B cell (primary cell): ENCODE data around the gene PIP4K2C. TPM values are rescaled to one million over a fixed set of nuclear protein-coding genes. Genes with fewer than 3 reads are reported as not detected.
A peak's percentile ranks its signal among the peaks of the same experiment; 100 is the strongest.

Experiments used
- ATAC-seq: fragments of 200-7000 bp; cut with Tn5 transposase; one replicate; pipeline ENCODE4 v1.10.0; 2021; ENCODE audit warnings: low read depth, mild to moderate bottlenecking, moderate number of reproducible peaks, moderate library complexity
- CTCF ChIA-PET: fragments of 350-600 bp; sonication (Branson Sonifier 250); formaldehyde crosslinking; loops from one replicate; lab custom pipeline; 2021; ENCODE audit warnings: antibody characterized with exemption, inconsistent platforms; lab: Charles Lee
- POLR2A ChIA-PET: fragments of 350-600 bp; sonication (Branson Sonifier 250); formaldehyde crosslinking; loops from one replicate; lab custom pipeline; 2021; ENCODE audit warnings: antibody characterized with exemption; lab: Charles Lee
- DNase-seq: peaks from one replicate; pipeline ENCODE4 v3.0.0; 2013
- H2AFZ ChIP-seq: 2 replicates; pipeline ENCODE4 v1.6.1; 2012; ENCODE audit warnings: mild to moderate bottlenecking, low read depth, low read length; ENCODE audit not compliant: insufficient read depth, poor library complexity, severe bottlenecking
- H3K27ac ChIP-seq, 2 donors: 1 replicate in 1 of 2; 2 replicates in 1 of 2; pipeline ENCODE4 v1.5.1; 2012 to 2013; ENCODE audit warnings: low read length in 2 of 2, mild to moderate bottlenecking in 2 of 2, moderate library complexity in 1 of 2
- H3K27me3 ChIP-seq, 4 experiments: fragments of 200-600 bp in 1 of 4; sonication (generic) in 1 of 4; replicated peaks in 1 of 4; 1 replicate in 2 of 4; 2 replicates in 2 of 4; pipeline versions ENCODE4 v1.6.1 to v1.7.0; 2013 to 2016; ENCODE audit warnings: low read length in 3 of 4, mild to moderate bottlenecking in 2 of 4, mixed read lengths in 1 of 4, moderate library complexity in 1 of 4; ENCODE audit not compliant: insufficient read depth in 4 of 4, control insufficient read depth in 3 of 4; ENCODE audit errors: control extremely low read depth in 1 of 4
- H3K36me3 ChIP-seq, 2 experiments: replicated peaks in 1 of 2; 1 replicate in 1 of 2; 2 replicates in 1 of 2; pipeline versions ENCODE4 v1.6.1 to v1.7.1; 2013; ENCODE audit warnings: low read length in 1 of 2; ENCODE audit not compliant: insufficient read depth in 2 of 2, control insufficient read depth in 1 of 2; ENCODE audit errors: control extremely low read depth in 1 of 2, extremely low read depth in 1 of 2
- H3K4me1 ChIP-seq, 2 donors: fragments of 200-600 bp in 1 of 2; sonication (generic) in 1 of 2; 1 replicate in 1 of 2; 2 replicates in 1 of 2; pipeline versions ENCODE4 v1.5.1 to v1.6.1; 2013 to 2017; ENCODE audit warnings: low read length in 2 of 2; ENCODE audit not compliant: control insufficient read depth in 2 of 2, insufficient read depth in 2 of 2
- H3K4me2 ChIP-seq: replicated peaks from 2 replicates; pipeline ENCODE3; 2012; ENCODE audit warnings: mild to moderate bottlenecking, low read depth, low read length; ENCODE audit not compliant: poor library complexity, severe bottlenecking
- H3K4me3 ChIP-seq, 5 experiments: fragments of 200-600 bp in 1 of 5; sonication (generic) in 1 of 5; 1 replicate in 3 of 5; 2 replicates in 2 of 5; pipeline versions ENCODE4 v1.5.1 to v1.7.0; 2011 to 2016; ENCODE audit warnings: low read length in 4 of 5, mild to moderate bottlenecking in 4 of 5, low read depth in 2 of 5, control low read depth in 1 of 5, moderate library complexity in 1 of 5; ENCODE audit not compliant: insufficient read depth in 1 of 5; ENCODE audit errors: control extremely low read depth in 1 of 5, extremely low read depth in 1 of 5
- H3K79me2 ChIP-seq: fragments of 200-600 bp; sonication (generic); one replicate; pipeline ENCODE4 v1.6.0; 2016; ENCODE audit warnings: low read length; ENCODE audit not compliant: control insufficient read depth, insufficient read depth
- H3K9ac ChIP-seq: fragments of 200-600 bp; sonication (generic); 2 replicates; pipeline ENCODE4 v1.6.1; 2017; ENCODE audit warnings: mild to moderate bottlenecking, low read length, moderate library complexity
- H3K9me3 ChIP-seq, 3 donors: one replicate each; pipeline versions ENCODE4 v1.6.1 to v1.7.1; 2013; ENCODE audit warnings: low read length in 2 of 3; ENCODE audit not compliant: control insufficient read depth in 2 of 3, insufficient read depth in 1 of 3; ENCODE audit errors: control extremely low read depth in 1 of 3
- H4K20me1 ChIP-seq: 2 replicates; pipeline ENCODE4 v1.6.0; 2012; ENCODE audit warnings: mild to moderate bottlenecking, low read length; ENCODE audit not compliant: insufficient read depth, control insufficient read depth, poor library complexity, severe bottlenecking
- H3K27ac Mint-ChIP-seq: one replicate; pipeline ENCODE4 v1.8.0; 2021; ENCODE audit warnings: mixed read lengths
- H3K27me3 Mint-ChIP-seq: one replicate; pipeline ENCODE4 v1.8.0; 2021; ENCODE audit warnings: mixed read lengths
- H3K4me1 Mint-ChIP-seq: one replicate; pipeline ENCODE4 v1.8.0; 2021; ENCODE audit warnings: mixed read lengths
- H3K4me3 Mint-ChIP-seq: one replicate; pipeline ENCODE4 v1.8.0; 2021; ENCODE audit warnings: mixed read lengths
- H3K9me3 Mint-ChIP-seq: one replicate; pipeline ENCODE4 v1.8.0; 2022; ENCODE audit warnings: mixed read lengths; ENCODE audit not compliant: insufficient read depth
- EZH2 ChIP-seq: IDR thresholded peaks from 2 replicates; pipeline ENCODE4 v1.6.1; 2012; ENCODE audit warnings: borderline replicate concordance, low read depth, mild to moderate bottlenecking, moderate library complexity, low read length; ENCODE audit not compliant: insufficient read depth, poor library complexity, severe bottlenecking
- WGBS: methylation state at CpG from one replicate; pipeline ENCODE4 v1.1.5; 2013; ENCODE audit warnings: missing lambda C conversion rate; ENCODE audit not compliant: insufficient coverage; 5-methylcytosine and 5-hydroxymethylcytosine counted together
- intact Hi-C: fragments of 100-400 bp; cut with micrococcal nuclease; formaldehyde crosslinking; loops from one replicate; pipeline ENCODE4 v1.10.0; 2022
- polyA plus RNA-seq: library from polyadenylated mRNA; depleted of rRNA; stranded (reverse); fragments of >200 nt; gene quantifications from 2 replicates; pipeline ENCODE4 v1.2.3, GENCODE V29; 2012
- total RNA-seq, 2 donors: library from RNA; stranded (reverse); fragments of 120-200 nt in 1 of 2; gene quantifications; 1 replicate in 1 of 2; 2 replicates in 1 of 2; pipeline versions ENCODE4 v1.2.3 to v1.2.4, GENCODE V29; 2013 to 2022
- TF ChIP-seq, protein P1 (sequence below): fragments of 200-600 bp; IDR thresholded peaks from one replicate; pipeline ENCODE4 v1.8.0; 2022; ENCODE audit warnings: antibody characterized with exemption, mild to moderate bottlenecking

PIP4K2C gene
- total and polyA plus RNA-seq, 2 donors (not counting 1 experiment from before 2014, with no cell fraction given): 20.1 to 21.3 TPM

DNA sequence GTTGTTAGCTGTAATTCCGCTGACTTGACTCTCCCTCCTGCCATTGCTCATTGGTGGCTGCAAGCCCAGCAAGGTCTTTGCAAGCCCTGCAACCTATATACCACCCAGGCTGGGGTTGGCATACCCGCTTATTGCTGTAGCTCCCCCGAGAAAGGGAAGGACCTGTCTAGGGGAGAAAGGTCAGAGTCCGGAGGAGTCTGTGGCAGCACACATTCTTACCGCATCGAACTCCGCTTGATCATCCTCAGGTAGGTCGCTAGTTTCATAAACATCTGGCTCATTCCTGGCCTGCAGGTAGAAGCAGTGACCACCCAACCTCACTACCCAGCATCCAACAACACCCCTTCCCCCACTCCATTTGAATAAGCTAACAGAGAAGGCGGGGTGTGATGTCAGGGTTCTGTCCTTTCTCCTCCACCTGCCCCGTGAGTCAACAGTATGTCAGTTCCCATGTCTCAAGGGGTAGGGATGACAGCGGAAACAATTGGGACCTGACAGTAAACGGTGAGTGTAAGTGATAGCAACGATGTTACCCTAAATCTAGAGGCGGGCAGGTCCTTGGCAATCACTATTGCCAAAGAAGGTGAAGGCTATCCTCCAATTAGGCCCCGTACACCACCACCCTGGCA is 45.1 kb upstream of the PIP4K2C start:
- Mint-ChIP-seq H3K9me3 (no peaks in the 10 kb centered on the region), H3K27me3 (peaks cover 11% of the 10 kb centered on the region), H3K4me1 (peaks cover 45% of the 10 kb centered on the region), H3K4me3 (peak overlapping the region; percentile 99), H3K27ac (peak overlapping the region; percentile 87)
- DNase-seq (no peak), ATAC-seq (no peak)
- peaks cover 19% of the 10 kb centered on the region for H3K79me2 ChIP-seq
- ChIA-PET CTCF (interaction anchor here (0.9 to 1.1 kb wide), 2 partner anchors 14 to 87 kb away, joined by 3 to 4 read pairs; no protein-coding TSS in a partner anchor), POLR2A (interaction anchor here (0.5 to 1.8 kb wide), 3 partner anchors 22 to 443 kb away, joined by 5 to 10 read pairs (median 9); no protein-coding TSS in a partner anchor)
- peaks cover 0 to 23% (median 10%) of the 10 kb centered on the region in 4 experiments for H3K27me3 ChIP-seq
- H3K4me3 ChIP-seq: peak overlapping the region; percentile 68 to 96 (median 85)
- H3K36me3 ChIP-seq: peaks cover 0 to 8% of the 10 kb centered on the region in 2 experiments
- 89% methylated on average over 13 of the region's 15 CpGs for WGBS
- TF ChIP-seq, protein P1, sequence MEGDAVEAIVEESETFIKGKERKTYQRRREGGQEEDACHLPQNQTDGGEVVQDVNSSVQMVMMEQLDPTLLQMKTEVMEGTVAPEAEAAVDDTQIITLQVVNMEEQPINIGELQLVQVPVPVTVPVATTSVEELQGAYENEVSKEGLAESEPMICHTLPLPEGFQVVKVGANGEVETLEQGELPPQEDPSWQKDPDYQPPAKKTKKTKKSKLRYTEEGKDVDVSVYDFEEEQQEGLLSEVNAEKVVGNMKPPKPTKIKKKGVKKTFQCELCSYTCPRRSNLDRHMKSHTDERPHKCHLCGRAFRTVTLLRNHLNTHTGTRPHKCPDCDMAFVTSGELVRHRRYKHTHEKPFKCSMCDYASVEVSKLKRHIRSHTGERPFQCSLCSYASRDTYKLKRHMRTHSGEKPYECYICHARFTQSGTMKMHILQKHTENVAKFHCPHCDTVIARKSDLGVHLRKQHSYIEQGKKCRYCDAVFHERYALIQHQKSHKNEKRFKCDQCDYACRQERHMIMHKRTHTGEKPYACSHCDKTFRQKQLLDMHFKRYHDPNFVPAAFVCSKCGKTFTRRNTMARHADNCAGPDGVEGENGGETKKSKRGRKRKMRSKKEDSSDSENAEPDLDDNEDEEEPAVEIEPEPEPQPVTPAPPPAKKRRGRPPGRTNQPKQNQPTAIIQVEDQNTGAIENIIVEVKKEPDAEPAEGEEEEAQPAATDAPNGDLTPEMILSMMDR: no peak
- TF ChIP-seq EZH2: no peak
- no peaks in the 10 kb centered on the region for H4K20me1 ChIP-seq
- peaks cover 0 to 4% (median 0%) of the 10 kb centered on the region in 3 donors for H3K9me3 ChIP-seq
- peak overlapping the region; percentile 88 for H3K4me2 ChIP-seq
- peaks cover 21 to 27% of the 10 kb centered on the region in 2 donors for H3K4me1 ChIP-seq
- intact Hi-C loops: no loop called here
- peak overlapping the region; percentile 96 for H2AFZ ChIP-seq
- H3K27ac ChIP-seq: peak overlapping the region in 1 of 2 donors; percentile 90
- peak overlapping the region; percentile 98 for H3K9ac ChIP-seq
